ENCODE results near the gene ENTPD6. TPM values are rescaled to one million over a fixed set of nuclear protein-coding genes. Genes with fewer than 3 reads are reported as not detected.

ENTPD6 gene
- polyA plus RNA-seq, 3 donors, result 36.2 to 120 (median 47.0) TPM

- Histone ChIP-seq H4K20me1 (ENCODE audit: insufficient read depth, low read length) (no peaks in the 10 kb centered on the region), H3K36me3 (replicated peaks in 1 of 2; ENCODE audit: control insufficient read depth in 1 of 2, insufficient read depth in 2 of 2, low read length in 2 of 2) (peaks cover 59 to 75% of the 10 kb centered on the region in 2 donors), H3K4me1 (ENCODE audit: control insufficient read depth in 1 of 2, insufficient read depth in 2 of 2, low read length in 2 of 2) (no peaks in the 10 kb centered on the region), H3K27me3 (ENCODE audit: control insufficient read depth in 2 of 2, insufficient read depth in 2 of 2, low read length in 2 of 2) (no peaks in the 10 kb centered on the region), H3K9ac (ENCODE audit: insufficient read depth, low read length, poor library complexity, severe bottlenecking) (no peak overlapping the region), H2AFZ (ENCODE audit: insufficient read depth, low read depth, low read length, poor library complexity, severe bottlenecking) (no peak overlapping the region), H3K4me2 (replicated peaks; ENCODE audit: extremely low read depth, low read length, poor library complexity, severe bottlenecking) (no peak overlapping the region), H3K9me3 (replicated peaks in 1 of 2; ENCODE audit: control insufficient read depth in 1 of 2, insufficient read depth in 1 of 2, low read length in 2 of 2) (no peaks in the 10 kb centered on the region), H3K79me2 (ENCODE audit: insufficient read depth, low read length) (no peaks in the 10 kb centered on the region), H3K27ac (ENCODE audit: low read depth in 1 of 2, low read length in 2 of 2) (no peak overlapping the region), H3K4me3 (replicated peaks in 1 of 3; ENCODE audit: low read depth in 2 of 3, low read length in 3 of 3) (no peak overlapping the region)
- H3K4me3 Mint-ChIP-seq, result no peak overlapping the region
- intact Hi-C loops (cut with micrococcal nuclease), result no loop called here
- peaks cover 2% of the 10 kb centered on the region for H3K4me1 Mint-ChIP-seq
- no peaks in the 10 kb centered on the region for H3K27me3 Mint-ChIP-seq (ENCODE audit: low read depth in 3 of 3)
- H3K36me3 Mint-ChIP-seq, result peaks cover 65 to 73% of the 10 kb centered on the region in 2 donors
- DNase-seq, result no peak
- H3K9me3 Mint-ChIP-seq, result no peaks in the 10 kb centered on the region
- 99% methylated on average over 9 of the region's 12 CpGs for WGBS (ENCODE audit: insufficient coverage)
- H3K27ac Mint-ChIP-seq, result peak overlapping the region in 1 of 7 donors; percentile 21
- TF ChIP-seq CTCF (IDR thresholded peaks at IDR 0.05), result no peak
Observed at GRCh38 chr20:25270829-25271251, 75.3 kb downstream of the ENTPD6 start.

- TF ChIP-seq CTCF (IDR thresholded peaks at IDR 0.05), result no peak
- H3K27ac Mint-ChIP-seq, result no peak overlapping the region
- WGBS (ENCODE audit: insufficient coverage), result 99% methylated on average over 6 of the region's 13 CpGs
- no peak overlapping the region for H3K27ac ChIP-seq (ENCODE audit: low read depth in 1 of 2, low read length in 2 of 2)
- no peak overlapping the region for H3K4me2 ChIP-seq (replicated peaks; ENCODE audit: extremely low read depth, low read length, poor library complexity, severe bottlenecking)
- no peaks in the 10 kb centered on the region for H3K9me3 ChIP-seq (replicated peaks in 1 of 2; ENCODE audit: control insufficient read depth in 1 of 2, insufficient read depth in 1 of 2, low read length in 2 of 2)
- H3K4me1 ChIP-seq (ENCODE audit: control insufficient read depth in 1 of 2, insufficient read depth in 2 of 2, low read length in 2 of 2), result no peaks in the 10 kb centered on the region
- no peak overlapping the region for H3K4me3 Mint-ChIP-seq
- H3K4me3 ChIP-seq (replicated peaks in 1 of 3; ENCODE audit: low read depth in 2 of 3, low read length in 3 of 3), result no peak overlapping the region
- H3K9me3 Mint-ChIP-seq, result no peaks in the 10 kb centered on the region
- H3K36me3 ChIP-seq (replicated peaks in 1 of 2; ENCODE audit: control insufficient read depth in 1 of 2, insufficient read depth in 2 of 2, low read length in 2 of 2), result peaks cover 65 to 83% of the 10 kb centered on the region in 2 donors
- no peaks in the 10 kb centered on the region for H4K20me1 ChIP-seq (ENCODE audit: insufficient read depth, low read length)
- H3K4me1 Mint-ChIP-seq, result peaks cover 2% of the 10 kb centered on the region
- intact Hi-C loops (cut with micrococcal nuclease), result no loop called here
- H3K36me3 Mint-ChIP-seq, result peaks cover 71 to 78% of the 10 kb centered on the region in 2 donors
- H3K27me3 ChIP-seq (ENCODE audit: control insufficient read depth in 2 of 2, insufficient read depth in 2 of 2, low read length in 2 of 2), result no peaks in the 10 kb centered on the region
- H3K9ac ChIP-seq (ENCODE audit: insufficient read depth, low read length, poor library complexity, severe bottlenecking), result no peak overlapping the region
- H2AFZ ChIP-seq (ENCODE audit: insufficient read depth, low read depth, low read length, poor library complexity, severe bottlenecking), result no peak overlapping the region
- no peak for DNase-seq
- no peaks in the 10 kb centered on the region for H3K79me2 ChIP-seq (ENCODE audit: insufficient read depth, low read length)
- no peaks in the 10 kb centered on the region for H3K27me3 Mint-ChIP-seq (ENCODE audit: low read depth in 3 of 3)
Observed at GRCh38 chr20:25271486-25272222, 76.1 kb downstream of the ENTPD6 start.
